ENCODE measurements around the gene SALL3.
"Not testable (repeated sequence)": the region's sequence is repeated elsewhere in the genome, so short reads cannot be mapped to it uniquely, and the experiment has no call there.

The SALL3 gene

DNA sequence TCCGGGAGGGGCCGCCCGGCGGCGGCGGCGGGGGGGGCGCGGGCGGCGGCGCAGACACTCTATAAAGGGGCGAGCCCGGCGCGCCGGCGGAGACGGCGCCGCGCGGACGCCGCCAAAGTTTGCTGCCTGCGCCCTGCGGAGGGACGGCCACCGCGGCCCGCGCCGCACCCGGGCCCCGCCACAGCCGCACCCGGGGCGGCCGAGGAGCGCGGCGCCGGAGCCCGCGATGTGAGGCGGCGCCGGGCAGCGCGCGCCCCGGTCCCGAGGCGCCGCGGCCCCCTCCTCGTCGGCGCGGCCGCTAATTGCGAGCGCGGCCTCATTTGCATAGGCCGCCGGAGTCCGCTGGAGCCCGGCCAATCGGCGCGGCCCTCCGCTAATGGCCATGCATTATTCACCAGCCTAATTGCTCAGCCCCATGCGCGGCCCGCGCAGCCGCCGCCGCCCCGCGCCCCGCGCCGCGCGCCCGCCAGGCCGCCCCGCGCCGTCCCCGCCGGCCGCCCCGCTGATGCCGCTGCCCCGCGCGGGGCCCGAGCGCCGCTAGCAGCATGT, at the start of gene SALL3:
SALL3 (plus strand) TSS at position 89 of the 549 bp plus-strand sequence; CDS start at position 546, 457 bp downstream.
- DNase-seq, result no peak

- DNase-seq, result no peak
Measured at GRCh38 chr18:78932281-78932680, 47.3 kb upstream of the SALL3 start.

DNA sequence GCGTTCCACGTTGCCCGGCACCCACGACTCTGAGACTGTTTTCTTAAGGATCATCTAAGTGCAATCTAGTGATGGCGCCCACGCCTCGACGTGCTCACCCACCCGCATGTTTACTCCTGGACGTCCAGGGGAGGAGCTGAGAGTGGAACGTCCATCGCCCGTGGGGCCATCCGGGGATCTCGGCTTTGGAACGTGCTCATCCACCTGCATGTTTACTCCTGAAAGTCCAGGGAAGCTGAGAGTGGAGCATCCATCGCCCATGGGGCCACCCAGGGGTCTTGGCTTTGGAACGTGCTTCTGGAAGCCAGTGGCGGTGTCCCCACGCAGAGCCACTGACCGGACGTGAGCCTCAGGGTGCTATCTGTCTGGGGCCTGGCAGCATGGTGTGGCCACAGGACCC, 45.6 kb upstream of the SALL3 start:
- no peak for DNase-seq

GRCh38 chr18:78934551-78935225, 44.9 kb upstream of the SALL3 start:
- no peak for DNase-seq

DNA sequence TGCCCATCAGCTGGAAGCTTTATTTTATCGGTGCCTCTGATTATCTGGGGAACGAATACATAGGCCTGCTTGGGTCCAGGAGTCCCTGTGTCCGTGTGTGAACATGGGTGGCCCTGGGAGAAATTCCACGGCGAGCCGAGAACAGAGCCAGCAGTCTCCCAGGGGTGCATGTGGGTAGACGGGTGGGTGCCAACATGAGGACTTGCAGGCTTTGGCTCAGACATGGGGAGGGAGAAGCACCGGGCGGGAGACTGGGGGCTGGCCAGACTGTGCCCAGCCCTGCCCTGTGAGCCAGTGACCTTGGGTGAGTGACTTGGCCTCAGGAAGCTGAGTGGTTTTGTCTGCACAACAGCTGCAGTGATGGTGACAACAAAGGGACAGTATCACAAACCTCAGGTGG, 44.2 kb upstream of the SALL3 start:
- DNase-seq, result no peak

- no peak for DNase-seq
Measured at GRCh38 chr18:78936251-78937005, 43.2 kb upstream of the SALL3 start.

- no peak for DNase-seq
Measured at GRCh38 chr18:78937166-78937565, 42.5 kb upstream of the SALL3 start.

- no peak for DNase-seq
Measured at GRCh38 chr18:78939105-78939504, 40.5 kb upstream of the SALL3 start.

GRCh38 chr18:78939734-78940494, 39.7 kb upstream of the SALL3 start:
- DNase-seq, result no peak

DNA sequence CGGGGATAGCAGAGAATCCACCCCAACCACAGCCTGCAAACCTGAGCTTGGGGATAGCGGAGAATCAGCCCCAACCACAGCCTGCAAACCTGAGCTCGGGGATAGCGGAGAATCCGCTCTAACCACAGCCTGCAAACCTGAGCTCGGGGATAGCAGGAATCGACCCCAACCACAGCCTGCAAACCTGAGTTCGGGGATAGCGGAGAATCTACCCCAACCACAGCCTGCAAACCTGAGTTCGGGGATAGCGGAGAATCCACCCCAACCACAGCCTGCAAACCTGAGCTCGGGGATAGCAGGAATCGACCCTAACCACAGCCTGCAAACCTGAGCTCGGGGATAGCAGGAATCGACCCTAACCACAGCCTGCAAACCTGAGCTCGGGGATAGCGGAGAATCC, 37.4 kb upstream of the SALL3 start:
- DNase-seq, result not testable (repeated sequence)

GRCh38 chr18:78945628-78946027, 34.0 kb upstream of the SALL3 start:
- DNase-seq, result no peak

- no peak for DNase-seq
Measured at GRCh38 chr18:78947291-78947690, 32.3 kb upstream of the SALL3 start.

DNA sequence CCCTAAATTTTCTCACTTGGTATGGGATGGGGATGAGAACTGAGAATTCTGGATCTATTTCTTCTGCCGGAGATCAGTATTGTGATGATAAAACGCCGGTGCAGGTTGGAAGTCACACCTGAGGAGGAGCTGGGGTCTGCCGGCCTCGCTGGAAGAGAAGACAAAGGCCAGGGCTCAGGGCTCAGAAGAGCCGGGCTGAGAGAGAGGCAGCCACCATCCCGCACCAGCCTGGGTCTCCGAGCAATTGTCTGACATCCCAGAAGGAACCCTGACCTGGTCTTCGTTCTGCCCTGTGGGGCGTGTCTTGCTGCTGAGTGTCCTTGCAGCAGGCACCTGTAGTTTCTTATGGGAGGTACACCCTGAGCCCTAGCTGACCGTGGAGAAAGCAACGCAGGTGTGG, 31.4 kb upstream of the SALL3 start:
- no peak for DNase-seq

GRCh38 chr18:78948707-78949106, 30.9 kb upstream of the SALL3 start:
- DNase-seq, result no peak

- DNase-seq, result no peak
Measured at GRCh38 chr18:78949216-78949615, 30.4 kb upstream of the SALL3 start.

GRCh38 chr18:78950386-78950785, 29.2 kb upstream of the SALL3 start:
- DNase-seq, result no peak

- DNase-seq, result no peak
Measured at GRCh38 chr18:78953566-78953965, 26.1 kb upstream of the SALL3 start.

DNA sequence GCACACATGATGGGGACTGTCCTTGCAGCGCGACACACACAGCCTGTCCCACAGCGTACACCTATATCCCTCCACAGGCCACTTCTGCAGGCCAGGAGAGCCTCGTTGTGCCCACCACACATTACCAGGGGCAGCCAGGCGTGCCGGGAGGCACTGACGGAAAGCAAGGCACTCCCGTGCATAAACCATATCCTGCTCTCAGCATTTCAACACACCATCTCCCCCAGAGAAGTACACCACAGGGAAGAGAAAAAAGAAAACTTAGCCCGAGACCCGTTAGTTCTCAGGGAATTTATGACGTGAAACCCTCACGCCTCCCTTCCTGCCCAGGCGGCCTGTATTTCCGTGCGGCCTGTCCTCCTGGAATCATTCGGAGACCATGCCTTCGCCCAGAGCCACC, 24.6 kb upstream of the SALL3 start:
- no peak for DNase-seq

GRCh38 chr18:78957140-78957539, 22.5 kb upstream of the SALL3 start:
- no peak for DNase-seq

- DNase-seq, result no peak
Measured at GRCh38 chr18:78960709-78961108, 18.9 kb upstream of the SALL3 start.

DNA sequence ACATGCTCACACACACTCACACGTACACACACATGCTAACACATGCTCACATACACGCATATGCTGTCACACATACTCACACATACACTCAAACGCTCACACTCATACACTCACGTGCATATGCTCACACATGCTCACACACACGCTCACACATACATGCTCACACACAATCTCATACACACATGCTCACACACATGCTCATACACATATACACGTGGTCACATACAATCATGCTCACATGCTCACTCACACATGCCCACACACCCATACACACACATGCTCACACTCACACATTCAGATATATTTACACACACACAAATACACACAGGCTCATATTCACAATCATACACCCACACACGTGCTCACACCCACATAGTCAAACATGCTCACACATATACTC, 17.5 kb upstream of the SALL3 start:
- no peak for DNase-seq

DNA sequence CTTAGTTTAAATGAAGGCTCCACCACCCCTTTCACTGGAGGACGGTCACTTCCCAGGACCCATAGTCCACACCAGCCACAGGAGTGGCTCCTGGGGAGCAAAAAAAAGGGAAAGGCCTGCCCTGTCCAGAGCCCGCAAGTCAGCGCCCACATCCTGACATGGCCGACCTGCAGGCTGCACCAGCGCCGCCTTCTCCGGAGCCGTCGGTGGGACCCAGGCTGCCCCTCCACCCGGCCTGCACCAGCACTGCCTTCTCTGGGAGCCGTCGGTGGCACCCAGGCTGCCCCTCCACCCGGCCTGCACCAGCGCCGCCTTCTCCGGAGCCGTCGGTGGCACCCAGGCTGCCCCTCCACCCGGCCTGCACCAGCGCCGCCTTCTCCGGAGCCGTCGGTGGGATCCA, 14.9 kb upstream of the SALL3 start:
- DNase-seq, result not testable (repeated sequence)

DNA sequence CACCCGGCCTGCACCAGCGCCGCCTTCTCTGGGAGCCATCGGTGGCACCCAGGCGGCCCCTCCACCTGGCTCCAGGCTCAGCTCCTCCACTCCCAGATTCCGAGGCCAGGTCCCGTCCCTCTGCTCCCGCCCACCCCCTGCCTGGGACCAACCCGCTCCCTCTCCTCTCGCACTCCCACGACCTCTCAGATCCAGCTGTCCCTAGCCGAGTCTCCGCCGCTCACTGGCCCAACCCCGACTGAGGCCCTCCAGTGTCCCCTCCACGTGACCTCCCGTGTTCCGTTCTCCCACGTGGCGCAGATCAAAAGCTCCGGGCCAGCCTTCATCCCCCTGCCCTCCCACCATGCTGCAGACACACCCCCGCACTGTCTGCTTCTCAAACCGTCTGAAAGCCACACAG, 14.4 kb upstream of the SALL3 start:
- DNase-seq, result no peak

Measured in KG1 (cell line).